Subcutaneous adipose tissue (tissue), 4 donors: ENCODE measurements around the gene GPRASP1. TPM values are rescaled to one million over a fixed set of nuclear protein-coding genes. Genes with fewer than 3 reads are reported as not detected.

Experiments used
- total RNA-seq, 4 donors: library from RNA; depleted of rRNA; stranded (reverse); fragments of >200 nt; gene quantifications; one replicate each; pipeline ENCODE4 v1.1.0, GENCODE V29; 2016
- TF ChIP-seq, protein P1 (sequence below): fragments of 450-650 bp; IDR thresholded peaks from one replicate; pipeline ENCODE4 v1.5.1; 2016; ENCODE audit warnings: low read depth, mild to moderate bottlenecking, control low read depth, antibody characterized with exemption, moderate library complexity

GPRASP1 gene
- 1 to 10 TPM; 5.5 to 7.9 (median 7.3) TPM for total RNA-seq

- TF ChIP-seq, protein P1, sequence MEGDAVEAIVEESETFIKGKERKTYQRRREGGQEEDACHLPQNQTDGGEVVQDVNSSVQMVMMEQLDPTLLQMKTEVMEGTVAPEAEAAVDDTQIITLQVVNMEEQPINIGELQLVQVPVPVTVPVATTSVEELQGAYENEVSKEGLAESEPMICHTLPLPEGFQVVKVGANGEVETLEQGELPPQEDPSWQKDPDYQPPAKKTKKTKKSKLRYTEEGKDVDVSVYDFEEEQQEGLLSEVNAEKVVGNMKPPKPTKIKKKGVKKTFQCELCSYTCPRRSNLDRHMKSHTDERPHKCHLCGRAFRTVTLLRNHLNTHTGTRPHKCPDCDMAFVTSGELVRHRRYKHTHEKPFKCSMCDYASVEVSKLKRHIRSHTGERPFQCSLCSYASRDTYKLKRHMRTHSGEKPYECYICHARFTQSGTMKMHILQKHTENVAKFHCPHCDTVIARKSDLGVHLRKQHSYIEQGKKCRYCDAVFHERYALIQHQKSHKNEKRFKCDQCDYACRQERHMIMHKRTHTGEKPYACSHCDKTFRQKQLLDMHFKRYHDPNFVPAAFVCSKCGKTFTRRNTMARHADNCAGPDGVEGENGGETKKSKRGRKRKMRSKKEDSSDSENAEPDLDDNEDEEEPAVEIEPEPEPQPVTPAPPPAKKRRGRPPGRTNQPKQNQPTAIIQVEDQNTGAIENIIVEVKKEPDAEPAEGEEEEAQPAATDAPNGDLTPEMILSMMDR, result no peak
Observed at GRCh38 chrX:102651242-102652011, at the start of gene GPRASP1. GPRASP1 (plus strand) TSS chrX:102651483; CDS start chrX:102653914, 2,431 bp downstream.

DNA sequence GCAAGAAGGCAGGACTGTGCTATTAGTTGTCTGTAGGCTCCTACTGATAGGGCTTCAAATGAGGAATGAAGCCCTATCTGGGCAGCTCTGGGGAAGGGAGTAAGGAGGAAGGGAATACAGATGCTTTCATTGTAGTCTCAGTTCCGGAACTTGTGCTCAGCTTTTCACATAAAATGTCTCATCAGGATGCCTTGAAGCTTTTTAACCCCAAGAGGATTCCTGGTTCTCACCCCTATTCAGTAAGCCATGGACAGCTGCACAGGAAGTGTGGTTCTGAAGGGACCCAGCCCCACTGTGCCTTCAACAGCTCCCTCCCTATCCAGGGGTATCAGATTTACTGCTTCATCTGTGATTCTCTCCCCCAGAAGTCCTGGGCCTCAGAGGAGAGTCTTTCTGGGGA lies 47.0 kb upstream of the GPRASP1 start:
- TF ChIP-seq, protein P1, result no peak

DNA sequence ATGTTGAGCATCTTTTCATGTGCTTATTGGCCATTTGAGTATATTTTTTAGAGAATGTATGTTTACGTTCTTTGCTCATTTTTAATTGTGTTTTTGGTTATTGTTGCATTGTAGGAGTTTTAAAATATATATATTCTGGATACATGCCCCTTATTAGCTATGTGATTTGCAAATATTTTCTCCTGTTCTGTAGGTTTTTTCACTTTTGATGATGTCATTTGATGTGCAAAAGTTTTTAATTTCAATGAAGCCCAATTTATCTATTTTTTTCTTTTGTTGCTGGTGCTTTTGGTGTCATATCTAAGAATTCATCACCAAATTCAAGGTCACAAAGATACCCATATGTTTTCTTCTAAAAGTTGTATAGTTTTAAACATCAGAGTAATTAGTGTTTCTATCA lies 45.2 kb upstream of the GPRASP1 start:
- TF ChIP-seq, protein P1, result no peak

GRCh38 chrX:102610905-102611304 lies 40.4 kb upstream of the GPRASP1 start:
- TF ChIP-seq, protein P1, result no peak

DNA sequence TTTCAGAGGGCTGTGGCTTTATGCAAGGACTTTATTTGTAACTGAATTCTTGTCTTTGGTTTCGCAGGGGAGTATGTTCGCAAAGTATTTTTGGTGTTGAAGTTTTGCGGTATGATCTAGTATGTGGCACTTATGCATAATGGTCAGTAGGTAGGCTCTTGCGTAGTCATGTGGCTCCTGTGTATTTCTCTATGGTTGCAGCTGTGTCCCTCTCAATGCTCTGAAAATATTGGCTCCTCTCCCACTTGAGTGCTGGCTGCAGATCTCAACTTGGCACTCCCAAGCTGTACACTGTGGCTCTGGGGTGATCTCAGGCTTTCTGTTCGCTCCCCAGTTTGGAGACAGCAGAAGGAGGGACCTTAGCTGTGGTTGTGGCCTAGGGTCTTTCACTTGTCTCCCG lies 27.2 kb upstream of the GPRASP1 start:
- TF ChIP-seq, protein P1, result no peak

GRCh38 chrX:102627640-102628039 lies 23.6 kb upstream of the GPRASP1 start:
- TF ChIP-seq, protein P1, result no peak

DNA sequence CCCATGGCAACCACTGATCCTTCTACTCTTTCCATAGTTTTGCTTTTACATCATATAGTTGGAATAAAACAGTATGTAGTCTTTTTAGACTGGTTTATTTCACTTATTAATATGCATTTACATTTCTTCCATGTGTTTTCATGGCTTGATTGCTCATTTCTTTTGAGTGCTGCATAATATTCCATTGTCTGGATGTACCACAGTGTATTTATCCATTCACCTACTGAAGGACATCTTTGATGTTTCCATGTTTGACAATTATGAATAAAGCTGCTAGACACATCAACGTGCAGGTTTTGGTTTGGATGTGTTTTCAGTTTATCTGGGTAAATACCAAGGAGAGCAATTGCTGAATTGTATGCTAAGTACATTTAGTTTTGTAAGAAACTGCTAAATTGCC lies 13.7 kb upstream of the GPRASP1 start:
- TF ChIP-seq, protein P1, result no peak
